Ureter (tissue), 1 donor: ENCODE data around the gene PDE6C. TPM values are rescaled to one million over a fixed set of nuclear protein-coding genes. Genes with fewer than 3 reads are reported as not detected.

Experiments used
- DNase-seq: peaks from one replicate; pipeline ENCODE4 v3.0.0-alpha.2; 2020; ENCODE audit warnings: low spot score
- total RNA-seq: library from RNA; stranded (reverse); gene quantifications from one replicate; pipeline ENCODE4 v1.2.4, GENCODE V29; 2023
- donor health status: DM: yes; HTN: yes; CAD: no.

PDE6C gene
- total RNA-seq, 1 donor from 2014 or later, result not detected

- DNase-seq, result peak; percentile 96
Observed at GRCh38 chr10:93702210-93703001, 90.1 kb downstream of the PDE6C start, which contains the start of gene FRA10AC1. FRA10AC1 (minus strand) TSS chr10:93702592; CDS start chr10:93700106, 2,486 bp downstream.

- no peak for DNase-seq
Observed at GRCh38 chr10:93703066-93703465, 90.7 kb downstream of the PDE6C start.

GRCh38 chr10:93703841-93704240 lies 91.5 kb downstream of the PDE6C start:
- DNase-seq, result no peak

GRCh38 chr10:93704451-93704850 lies 92.1 kb downstream of the PDE6C start:
- no peak for DNase-seq

- no peak for DNase-seq
Observed at GRCh38 chr10:93707623-93708022, 95.3 kb downstream of the PDE6C start.

- DNase-seq, result no peak
Observed at GRCh38 chr10:93710333-93710909, 98.1 kb downstream of the PDE6C start.

GRCh38 chr10:93711891-93712290 lies 99.6 kb downstream of the PDE6C start:
- no peak for DNase-seq

GRCh38 chr10:93712593-93712992 lies 100.3 kb downstream of the PDE6C start:
- DNase-seq, result no peak

- DNase-seq, result no peak
Observed at GRCh38 chr10:93715345-93715744, 103.0 kb downstream of the PDE6C start.

Other genes starting within 250 kb of the PDE6C start
- 339 TPM for gene MYOF, start 130.2 kb upstream of the PDE6C start, total RNA-seq
- 0.89 TPM for gene CEP55, start 115.9 kb upstream of the PDE6C start, total RNA-seq
- gene FFAR4, start 45.9 kb upstream of the PDE6C start, total RNA-seq, result 0.13 TPM
- gene RBP4, start 11.3 kb upstream of the PDE6C start, total RNA-seq, result 3.3 TPM
- 29.1 TPM for gene FRA10AC1, start 90.1 kb downstream of the PDE6C start, total RNA-seq
- 1.1 TPM for gene LGI1, start 145.4 kb downstream of the PDE6C start, total RNA-seq